ENCODE results near the gene CNOT4.
"Not testable (repeated sequence)": the region's sequence is repeated elsewhere in the genome, so short reads cannot be mapped to it uniquely, and the experiment has no call there.

The CNOT4 gene

DNA sequence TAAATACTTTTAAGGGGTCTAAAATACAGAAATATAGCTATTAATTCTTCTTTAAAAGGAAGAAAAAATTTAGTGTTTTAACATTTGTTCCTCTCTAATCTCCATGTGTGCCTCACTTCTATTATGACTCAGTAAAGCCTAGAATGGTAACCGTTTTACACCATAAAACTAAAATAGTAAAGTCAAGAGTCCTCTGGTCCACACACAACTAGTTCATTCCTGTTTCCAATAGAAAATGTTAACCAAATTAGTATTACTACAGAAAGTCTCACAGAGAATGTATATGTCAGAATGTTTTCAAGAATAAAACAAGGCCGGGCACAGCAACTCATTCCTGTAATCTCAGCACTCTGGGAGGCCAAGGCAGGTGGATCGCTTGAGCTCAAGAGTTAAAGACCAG lies 55.8 kb downstream of the CNOT4 start:
- no peak for DNase-seq (ENCODE audit: low read depth in 2 of 2)

GRCh38 chr7:135449436-135449835 lies 60.5 kb downstream of the CNOT4 start:
- DNase-seq (ENCODE audit: low read depth in 2 of 2) = no peak

DNA sequence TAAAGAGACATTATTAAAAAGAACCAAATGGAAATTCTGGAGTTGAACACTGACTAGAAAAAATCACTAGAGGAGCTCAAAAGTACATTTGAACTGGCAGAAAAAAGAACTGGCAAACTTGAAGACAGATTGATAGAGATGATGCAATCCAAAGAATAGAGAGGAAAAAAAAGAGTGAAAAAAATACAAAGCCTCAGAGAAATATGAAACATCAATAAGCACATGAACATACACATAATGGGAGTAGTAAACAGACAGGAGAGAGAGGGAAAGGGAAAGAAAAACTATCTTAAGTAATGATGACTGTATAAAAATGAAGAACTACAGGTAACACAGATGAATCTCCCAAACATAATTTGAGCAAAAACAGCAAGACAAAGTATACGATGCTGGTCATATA lies 61.1 kb downstream of the CNOT4 start:
- DNase-seq (ENCODE audit: low read depth in 2 of 2) = no peak

DNA sequence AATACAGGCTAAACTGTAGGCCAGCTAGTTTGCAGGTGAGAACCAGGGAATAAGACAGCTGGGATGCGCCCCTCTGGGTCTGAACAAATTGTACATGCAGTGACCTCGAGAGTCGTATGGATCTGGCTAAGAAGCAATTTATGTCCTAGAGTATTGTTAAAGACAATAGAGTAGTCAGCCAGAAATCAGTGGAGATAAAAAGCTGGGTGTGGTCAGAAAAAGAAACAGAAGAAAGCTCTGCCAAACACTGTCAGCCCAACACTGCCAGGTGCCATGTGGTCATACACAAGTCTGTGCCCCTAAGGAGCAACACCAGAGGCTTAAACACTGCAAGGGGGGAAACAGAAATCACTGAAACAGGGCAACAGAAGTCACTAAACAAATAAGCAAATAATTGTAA lies 62.2 kb downstream of the CNOT4 start:
- DNase-seq (ENCODE audit: low read depth in 2 of 2) = no peak

- no peak for DNase-seq (ENCODE audit: low read depth in 2 of 2)
Measured at GRCh38 chr7:135445690-135446089, 64.2 kb downstream of the CNOT4 start.

DNA sequence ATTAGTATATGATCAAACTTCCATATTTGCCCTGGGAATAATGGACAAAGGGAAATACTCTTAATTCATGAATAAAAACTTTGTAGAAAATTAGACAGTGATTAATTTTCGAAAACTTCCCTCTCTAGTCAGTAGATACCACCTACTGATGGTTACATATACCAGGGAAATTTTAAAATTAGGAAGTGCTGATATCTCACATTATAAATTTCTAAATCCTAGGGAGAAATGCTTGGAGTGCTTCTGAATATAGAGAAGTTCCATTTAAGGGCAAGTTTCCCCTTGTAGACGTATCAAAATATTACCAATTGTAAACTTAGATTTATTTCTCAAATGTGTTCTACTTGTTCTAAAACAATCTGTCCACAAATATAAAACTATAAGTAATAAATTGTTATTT lies 64.6 kb downstream of the CNOT4 start:
- not testable (repeated sequence) for DNase-seq (ENCODE audit: low read depth in 2 of 2)

- DNase-seq (ENCODE audit: low read depth in 2 of 2) = no peak
Measured at GRCh38 chr7:135441791-135442190, 68.1 kb downstream of the CNOT4 start.

- no peak for DNase-seq (ENCODE audit: low read depth in 2 of 2)
Measured at GRCh38 chr7:135434047-135434446, 75.9 kb downstream of the CNOT4 start.

GRCh38 chr7:135430626-135431025 lies 79.3 kb downstream of the CNOT4 start:
- no peak for DNase-seq (ENCODE audit: low read depth in 2 of 2)

- DNase-seq (ENCODE audit: low read depth in 2 of 2) = no peak
Measured at GRCh38 chr7:135428879-135429278, 81.0 kb downstream of the CNOT4 start.

DNA sequence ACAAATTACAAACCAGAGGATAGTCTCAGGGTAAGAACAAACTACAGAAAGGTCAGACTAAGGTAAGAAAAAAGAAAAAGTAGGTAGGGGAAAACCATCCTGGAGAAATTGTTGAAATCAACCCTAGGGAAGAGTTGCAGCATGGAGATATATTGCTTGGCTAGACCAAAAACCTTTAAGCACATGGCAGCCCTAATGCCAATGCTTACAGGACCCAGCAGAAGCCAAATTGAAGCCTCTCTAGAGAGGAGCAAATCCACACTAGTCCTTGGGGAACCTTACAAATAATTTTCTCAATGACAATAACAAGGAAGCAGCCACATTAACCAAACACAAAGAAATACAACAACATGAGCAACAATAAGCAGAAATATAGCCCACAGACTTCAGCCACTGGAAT lies 81.9 kb downstream of the CNOT4 start:
- no peak for DNase-seq (ENCODE audit: low read depth in 2 of 2)

GRCh38 chr7:135427166-135427565 lies 82.7 kb downstream of the CNOT4 start:
- no peak for DNase-seq (ENCODE audit: low read depth in 2 of 2)

GRCh38 chr7:135425036-135425435 lies 84.9 kb downstream of the CNOT4 start:
- no peak for DNase-seq (ENCODE audit: low read depth in 2 of 2)

DNA sequence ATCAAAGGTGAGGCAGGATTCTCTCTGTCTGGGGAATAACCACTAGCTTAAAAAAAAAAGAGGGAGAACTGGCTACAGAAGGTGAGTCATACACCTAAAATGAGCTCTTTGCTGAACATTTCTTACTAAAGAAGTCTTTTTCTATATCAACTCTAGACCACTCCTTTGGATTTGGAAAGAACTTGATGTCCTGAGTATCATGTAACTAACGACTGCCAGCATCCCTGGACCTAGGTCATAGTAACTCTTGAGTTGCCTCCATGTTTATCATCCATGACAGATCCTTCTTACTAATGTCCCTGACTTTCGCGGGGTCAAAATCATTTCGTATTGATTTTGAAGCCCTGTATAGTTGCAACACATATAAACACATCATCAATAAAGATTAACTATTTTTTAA lies 89.1 kb downstream of the CNOT4 start:
- no peak for DNase-seq (ENCODE audit: low read depth in 2 of 2)

- DNase-seq (ENCODE audit: low read depth in 2 of 2) = no peak
Measured at GRCh38 chr7:135416431-135416830, 93.5 kb downstream of the CNOT4 start.

DNA sequence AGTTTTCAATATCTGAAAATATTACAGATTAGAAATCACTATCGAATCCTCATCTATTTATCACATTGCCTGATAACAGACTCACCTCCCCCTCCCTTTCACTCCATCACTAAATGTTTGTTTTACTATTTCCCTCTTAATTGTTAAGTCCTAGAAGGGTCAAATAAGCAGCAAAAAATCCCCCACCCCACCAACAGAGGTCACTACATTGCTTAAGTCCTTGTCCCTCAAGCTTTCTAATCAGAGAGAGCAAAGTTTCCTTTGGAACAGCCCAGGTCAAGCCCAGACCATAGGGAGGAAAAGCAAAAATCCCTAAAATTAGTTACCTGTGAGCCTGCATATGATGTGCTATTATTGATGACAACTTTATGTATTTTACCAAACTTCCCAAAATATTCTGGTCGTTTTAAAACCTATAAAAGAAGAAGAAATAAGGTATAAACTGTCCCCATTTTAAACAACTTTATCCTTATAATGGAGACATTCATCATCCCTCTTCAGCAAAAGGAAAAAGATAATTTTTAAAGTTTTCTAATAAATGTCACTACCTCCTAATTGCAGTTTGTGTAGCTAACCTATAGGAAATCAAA lies 95.0 kb downstream of the CNOT4 start:
- DNase-seq (ENCODE audit: low read depth in 2 of 2) = no peak

DNA sequence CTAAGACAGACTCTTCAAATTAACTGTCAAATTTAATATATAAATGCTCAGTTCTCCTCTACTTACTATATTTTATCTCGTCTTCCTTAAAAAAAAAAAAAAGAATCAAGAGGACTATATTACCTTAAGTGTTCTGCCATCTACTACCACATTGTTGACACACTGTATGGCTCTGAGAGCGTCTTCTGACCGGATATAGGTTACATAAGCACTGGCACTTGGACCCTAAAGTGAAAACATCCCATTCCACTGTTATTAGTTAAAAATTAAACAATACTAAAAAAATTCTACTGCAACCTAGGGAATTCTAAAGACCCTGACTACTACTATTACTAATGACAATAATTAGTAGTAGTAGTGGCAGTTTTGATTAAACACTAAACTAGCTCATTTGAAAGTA lies 95.7 kb downstream of the CNOT4 start:
- DNase-seq (ENCODE audit: low read depth in 2 of 2) = no peak

GRCh38 chr7:135411098-135411497 lies 98.8 kb downstream of the CNOT4 start:
- DNase-seq (ENCODE audit: low read depth in 2 of 2) = no peak

DNA sequence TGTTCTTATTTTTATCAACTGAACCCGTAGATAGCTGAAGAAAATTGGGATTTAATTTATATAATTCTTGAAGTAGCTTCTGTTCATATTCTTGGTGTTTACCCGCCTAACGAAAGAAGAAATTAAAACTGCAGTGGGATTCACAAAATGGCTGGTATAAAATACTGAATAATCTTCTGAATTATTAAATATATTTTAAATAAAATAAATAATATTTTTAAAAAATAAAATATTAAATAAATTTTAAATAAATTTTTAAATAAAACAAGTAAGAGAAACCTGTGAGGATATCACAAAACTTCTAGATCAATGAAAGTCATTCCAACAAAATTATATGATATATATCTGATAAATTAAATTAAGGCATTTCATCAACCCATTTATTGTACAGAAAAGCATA lies 99.4 kb downstream of the CNOT4 start:
- no peak for DNase-seq (ENCODE audit: low read depth in 2 of 2)

DNA sequence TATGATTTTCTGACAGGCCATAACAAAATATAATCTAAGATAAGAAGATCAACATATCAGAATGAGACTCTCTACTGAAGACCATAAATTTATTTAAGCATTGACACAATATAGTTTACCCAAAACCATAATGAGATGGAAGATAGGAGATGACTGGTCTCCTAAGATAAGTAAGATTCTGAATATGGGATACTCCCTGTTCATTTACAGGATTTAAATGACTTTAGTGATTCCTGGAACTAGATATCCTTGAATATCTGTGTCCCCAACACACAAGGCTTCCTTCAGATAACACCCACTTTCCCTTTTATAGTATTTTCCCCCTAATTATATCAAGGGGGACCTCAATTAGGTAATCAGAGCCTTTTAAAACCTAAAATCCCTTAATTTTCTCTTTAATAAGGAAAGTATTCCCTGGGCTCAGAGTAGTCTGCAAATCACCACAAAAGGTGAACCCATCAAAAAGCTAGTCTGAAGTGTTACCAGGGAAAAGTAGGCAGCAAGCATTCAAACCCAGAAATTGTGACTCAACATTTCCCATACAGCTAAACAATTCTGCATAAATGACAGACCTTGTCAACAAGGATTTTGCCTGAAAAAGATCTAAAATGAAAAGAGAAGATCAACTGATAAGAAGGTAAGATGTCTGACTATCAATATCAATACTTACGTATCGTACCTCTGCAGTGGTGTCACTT lies 99.9 kb downstream of the CNOT4 start:
- DNase-seq (ENCODE audit: low read depth in 2 of 2) = no peak

DNA sequence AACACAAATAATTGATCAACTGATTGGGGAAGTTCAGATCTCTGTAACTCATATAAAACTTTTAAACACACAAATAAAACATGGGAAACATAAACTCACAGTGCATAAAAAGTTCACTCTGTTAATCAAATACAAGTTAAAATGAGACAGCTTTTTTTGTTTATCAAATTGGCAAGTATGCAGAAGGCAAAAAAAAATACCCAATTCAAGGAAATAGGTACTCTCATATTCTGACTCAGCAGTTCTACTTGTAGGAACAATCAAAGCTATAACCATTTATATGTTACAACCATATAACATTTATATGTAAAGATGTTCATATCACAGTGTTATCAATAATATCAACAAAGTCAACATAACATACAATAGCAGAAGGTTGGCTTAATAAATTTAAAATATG lies 102.0 kb downstream of the CNOT4 start:
- DNase-seq (ENCODE audit: low read depth in 2 of 2) = no peak

DNA sequence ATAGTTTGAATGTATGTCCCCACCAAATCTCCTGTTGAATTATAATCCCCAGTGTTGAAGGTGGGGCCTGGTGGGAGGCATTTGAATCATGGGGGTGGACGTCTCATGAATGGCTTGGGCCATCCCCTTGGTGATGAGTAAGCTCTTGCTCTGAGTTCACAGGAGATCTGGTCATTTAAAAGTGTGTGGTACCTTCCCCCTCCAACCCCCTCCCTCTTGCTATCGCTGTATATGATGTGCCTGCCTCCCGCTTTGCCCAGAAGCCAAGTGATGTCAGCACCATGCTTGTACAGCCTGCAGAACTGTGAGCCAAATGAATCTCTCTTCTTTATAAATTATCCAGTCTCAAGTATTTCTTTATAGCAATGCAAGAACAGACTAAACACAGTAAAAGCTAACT lies 103.0 kb downstream of the CNOT4 start:
- no peak for DNase-seq (ENCODE audit: low read depth in 2 of 2)

- DNase-seq (ENCODE audit: low read depth in 2 of 2) = no peak
Measured at GRCh38 chr7:135405969-135406368, 103.9 kb downstream of the CNOT4 start.

DNA sequence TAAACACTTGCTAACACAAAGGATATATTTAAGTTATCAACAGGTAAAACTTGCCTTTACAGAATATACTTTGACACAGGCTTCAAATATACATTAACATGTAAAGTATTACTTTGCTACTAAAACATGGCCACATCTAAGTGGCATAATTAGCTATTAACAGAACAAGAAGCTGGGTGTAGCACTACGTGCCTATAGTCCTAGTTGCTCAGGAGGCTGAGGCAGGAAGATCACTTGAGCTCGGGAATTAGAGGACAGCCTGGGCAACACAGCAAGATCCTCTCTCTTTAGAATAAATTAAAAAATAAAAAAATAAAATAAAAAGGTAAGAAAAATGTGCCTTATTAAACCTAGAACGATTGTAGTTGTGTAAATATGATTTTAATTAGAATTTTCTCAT lies 106.6 kb downstream of the CNOT4 start:
- DNase-seq (ENCODE audit: low read depth in 2 of 2) = no peak
